ENCODE measurements around the gene ATXN1. TPM values are rescaled to one million over a fixed set of nuclear protein-coding genes. Genes with fewer than 3 reads are reported as not detected.
"Not testable (repeated sequence)": the region's sequence is repeated elsewhere in the genome, so short reads cannot be mapped to it uniquely, and the experiment has no call there.

Gene ATXN1
- total RNA-seq, 4 donors from 2014 or later = 38.7 to 78.3 (median 62.6) TPM

DNA sequence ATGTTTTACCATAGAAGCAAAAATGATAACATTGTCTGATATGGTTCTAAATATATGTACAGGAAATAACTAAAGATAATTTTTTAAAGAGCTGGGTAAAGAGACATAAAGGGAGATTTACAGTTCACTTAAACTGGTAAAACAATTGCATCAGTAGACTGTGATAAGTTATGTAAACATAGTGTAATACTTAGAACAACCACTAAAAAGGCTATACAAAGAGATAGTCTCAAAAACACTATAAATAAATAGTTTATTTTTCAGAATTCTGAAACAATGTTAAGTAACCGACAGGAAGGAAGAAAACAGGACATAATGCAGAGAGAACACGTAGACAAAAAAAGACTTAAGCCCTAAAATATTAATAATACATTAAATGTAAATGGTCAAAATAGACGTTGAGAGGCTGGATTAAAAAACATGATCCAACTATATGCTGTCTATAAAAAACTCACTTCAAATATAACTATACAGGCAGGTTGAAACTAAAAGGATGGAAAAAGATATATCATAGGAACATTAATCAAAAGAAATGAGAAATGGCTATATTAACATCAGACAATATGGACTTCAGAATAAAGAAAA is 32.7 kb upstream of the ATXN1 start:
- Histone ChIP-seq H3K36me3 (no peaks in the 10 kb centered on the region), H3K4me3 (no peak overlapping the region), H3K27ac (no peak overlapping the region), H3K27me3 (no peaks in the 10 kb centered on the region), H3K9me3 (peaks cover 0 to 4% (median 0%) of the 10 kb centered on the region in 3 donors), H3K4me1 (no peaks in the 10 kb centered on the region)
- ATAC-seq = no peak
- 86% methylated on average over 3 of the region's 3 CpGs for WGBS, 2 donors (ENCODE audit: low coverage in 1 of 2)
- TF ChIP-seq, protein P1, sequence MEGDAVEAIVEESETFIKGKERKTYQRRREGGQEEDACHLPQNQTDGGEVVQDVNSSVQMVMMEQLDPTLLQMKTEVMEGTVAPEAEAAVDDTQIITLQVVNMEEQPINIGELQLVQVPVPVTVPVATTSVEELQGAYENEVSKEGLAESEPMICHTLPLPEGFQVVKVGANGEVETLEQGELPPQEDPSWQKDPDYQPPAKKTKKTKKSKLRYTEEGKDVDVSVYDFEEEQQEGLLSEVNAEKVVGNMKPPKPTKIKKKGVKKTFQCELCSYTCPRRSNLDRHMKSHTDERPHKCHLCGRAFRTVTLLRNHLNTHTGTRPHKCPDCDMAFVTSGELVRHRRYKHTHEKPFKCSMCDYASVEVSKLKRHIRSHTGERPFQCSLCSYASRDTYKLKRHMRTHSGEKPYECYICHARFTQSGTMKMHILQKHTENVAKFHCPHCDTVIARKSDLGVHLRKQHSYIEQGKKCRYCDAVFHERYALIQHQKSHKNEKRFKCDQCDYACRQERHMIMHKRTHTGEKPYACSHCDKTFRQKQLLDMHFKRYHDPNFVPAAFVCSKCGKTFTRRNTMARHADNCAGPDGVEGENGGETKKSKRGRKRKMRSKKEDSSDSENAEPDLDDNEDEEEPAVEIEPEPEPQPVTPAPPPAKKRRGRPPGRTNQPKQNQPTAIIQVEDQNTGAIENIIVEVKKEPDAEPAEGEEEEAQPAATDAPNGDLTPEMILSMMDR (IDR thresholded peaks at IDR 0.05) = no peak
- TF ChIP-seq EP300 (IDR thresholded peaks at IDR 0.05) (no peak), POLR2A (IDR thresholded peaks at IDR 0.05) (no peak), POLR2AphosphoS5 (IDR thresholded peaks at IDR 0.05) (no peak)

DNA sequence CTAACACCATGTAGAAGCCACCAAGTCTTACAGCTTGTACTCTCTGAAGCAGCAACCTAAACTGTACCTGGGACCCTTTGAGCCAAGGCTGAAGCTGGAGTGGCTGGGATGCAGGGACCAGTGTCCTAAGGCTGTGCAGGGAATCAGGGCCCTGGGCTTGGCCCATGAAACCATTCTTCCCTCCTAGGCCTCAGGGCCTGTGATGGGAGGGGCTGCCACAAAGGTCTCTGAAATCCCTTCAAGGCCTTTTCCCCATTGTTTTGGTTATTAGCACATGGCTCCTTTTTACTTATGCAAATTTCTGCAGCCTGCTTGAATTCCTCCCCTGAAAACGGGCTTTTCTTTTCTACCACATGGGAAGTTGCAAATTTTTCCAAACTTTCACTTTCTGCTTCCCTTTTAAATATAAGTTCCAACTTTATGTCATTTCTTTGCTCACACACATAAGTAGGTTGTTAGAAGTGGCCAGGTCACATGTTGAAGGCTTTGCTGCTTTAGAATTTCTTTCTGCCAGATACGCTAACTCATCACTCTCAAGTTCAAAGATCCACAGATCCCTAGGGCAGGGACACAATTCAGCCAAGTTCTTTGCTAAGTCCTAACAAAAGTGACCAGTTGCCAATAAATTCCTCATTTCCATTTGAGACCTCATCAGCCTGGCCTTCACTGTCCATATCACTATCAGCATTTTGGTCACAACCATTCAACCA is 28.2 kb upstream of the ATXN1 start:
- H3K27me3 ChIP-seq = no peaks in the 10 kb centered on the region
- 65 to 77% methylated on average over 2 of the region's 2 CpGs for WGBS, 2 donors (ENCODE audit: low coverage in 1 of 2)
- ATAC-seq = no peak
- H3K4me3 ChIP-seq = no peak overlapping the region
- H3K9me3 ChIP-seq = peaks cover 0 to 4% (median 0%) of the 10 kb centered on the region in 3 donors
- H3K27ac ChIP-seq = no peak overlapping the region
- TF ChIP-seq, protein P1 (IDR thresholded peaks at IDR 0.05) = no peak
- TF ChIP-seq POLR2A (IDR thresholded peaks at IDR 0.05) = no peak
- TF ChIP-seq EP300 (IDR thresholded peaks at IDR 0.05) = no peak
- TF ChIP-seq POLR2AphosphoS5 (IDR thresholded peaks at IDR 0.05) = no peak
- H3K36me3 ChIP-seq = no peaks in the 10 kb centered on the region
- H3K4me1 ChIP-seq = no peaks in the 10 kb centered on the region

DNA sequence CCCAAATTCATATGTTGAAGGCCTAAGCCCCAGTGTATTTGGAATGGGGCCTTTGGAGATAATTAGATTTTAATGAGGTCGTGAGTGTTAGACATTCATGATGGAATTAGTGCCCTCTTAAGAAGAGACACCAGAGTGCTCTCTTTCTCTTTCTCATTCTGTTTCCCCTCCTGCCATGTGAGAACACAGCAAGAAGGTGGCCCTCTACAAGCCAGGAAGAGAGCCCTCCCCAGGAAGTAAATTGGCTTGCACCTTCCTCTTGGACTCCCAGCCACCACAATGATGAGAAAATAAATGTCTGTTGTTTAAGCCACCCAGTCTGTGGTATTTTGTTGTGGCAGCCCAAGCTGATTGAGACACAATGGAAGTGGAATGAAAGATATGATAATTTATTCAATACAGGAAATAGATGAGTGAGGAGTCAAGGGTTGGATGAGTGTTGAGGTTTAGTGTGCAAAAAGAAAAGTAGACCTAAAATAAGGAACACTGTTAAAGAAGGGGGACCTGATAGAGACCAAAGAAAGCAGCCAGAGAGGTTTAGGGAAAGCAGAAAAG is 25.9 kb upstream of the ATXN1 start:
- 70 to 100% methylated on average over 1 of the region's 1 CpG for WGBS, 2 donors (ENCODE audit: low coverage in 1 of 2)

DNA sequence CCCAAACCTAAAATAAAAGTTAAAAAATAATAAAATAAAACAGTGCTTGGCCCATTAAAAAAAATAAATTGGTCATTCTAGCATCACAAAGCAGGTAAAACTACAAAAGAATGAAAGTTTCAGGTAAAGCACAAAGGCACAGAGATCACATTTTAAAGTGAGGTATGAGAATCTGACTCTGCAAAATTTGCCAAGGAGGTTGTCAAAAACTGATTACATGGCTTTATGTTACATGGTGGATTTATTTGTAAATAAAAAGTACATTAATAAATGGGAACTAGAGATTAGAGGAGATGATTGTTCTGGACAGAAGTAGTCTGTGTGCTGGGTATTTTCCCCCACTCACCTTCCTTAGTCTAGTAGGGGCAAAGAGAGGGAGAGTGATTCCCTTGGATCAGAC is 24.2 kb upstream of the ATXN1 start:
- Histone ChIP-seq H3K4me1 (peaks cover 0 to 8% (median 0%) of the 10 kb centered on the region in 3 donors), H3K9me3 (peaks cover 0 to 4% (median 0%) of the 10 kb centered on the region in 3 donors), H3K36me3 (no peaks in the 10 kb centered on the region), H3K4me3 (no peak overlapping the region), H3K27ac (no peak overlapping the region), H3K27me3 (no peaks in the 10 kb centered on the region)
- no peak for ATAC-seq
- TF ChIP-seq, protein P1 (IDR thresholded peaks at IDR 0.05) = no peak

More for the DNA sequence above, 25.9 kb upstream of the ATXN1 start:
- Histone ChIP-seq H3K27ac (no peak overlapping the region), H3K9me3 (peaks cover 0 to 4% (median 0%) of the 10 kb centered on the region in 3 donors), H3K4me3 (no peak overlapping the region), H3K27me3 (no peaks in the 10 kb centered on the region), H3K36me3 (no peaks in the 10 kb centered on the region), H3K4me1 (no peaks in the 10 kb centered on the region)
- ATAC-seq = no peak
- TF ChIP-seq, protein P1 (IDR thresholded peaks at IDR 0.05) = no peak
- no peak for TF ChIP-seq POLR2AphosphoS5 (IDR thresholded peaks at IDR 0.05)
- no peak for TF ChIP-seq POLR2A (IDR thresholded peaks at IDR 0.05)
- no peak for TF ChIP-seq EP300 (IDR thresholded peaks at IDR 0.05)

DNA sequence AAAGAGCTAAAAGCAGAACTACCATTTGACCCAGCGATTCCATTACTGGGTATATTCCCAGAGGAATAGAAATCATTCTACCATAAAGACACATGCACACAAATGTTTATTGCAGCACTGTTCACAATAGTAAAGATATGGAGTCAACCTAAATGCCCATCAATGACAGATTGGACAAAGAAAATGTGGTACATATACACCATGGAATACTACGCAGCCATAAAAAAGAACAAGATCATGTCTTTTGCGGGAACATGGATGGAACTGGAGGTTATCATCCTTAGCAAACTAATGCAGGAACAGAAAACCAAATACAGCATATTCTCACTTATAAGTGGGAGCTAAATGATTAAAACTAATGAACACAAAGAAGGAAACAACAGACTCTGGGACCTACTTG is 23.7 kb upstream of the ATXN1 start:
- not testable (repeated sequence) for H3K4me1 ChIP-seq, H3K27ac ChIP-seq, ATAC-seq, H3K36me3 ChIP-seq, H3K4me3 ChIP-seq, H3K27me3 ChIP-seq, H3K9me3 ChIP-seq
- 85 to 89% methylated on average over 3 of the region's 3 CpGs for WGBS, 2 donors (ENCODE audit: low coverage in 1 of 2)

Measured in gastroesophageal sphincter (tissue), 4 donors.